DND-41 (cell line): ENCODE measurements around the gene EPS8L3.
"Not testable (repeated sequence)": the region's sequence is repeated elsewhere in the genome, so short reads cannot be mapped to it uniquely, and the experiment has no call there.

Source experiments
- ATAC-seq: fragments of 200-7000 bp; cut with Tn5 transposase; 3 replicates; pipeline ENCODE4 v1.9.1; 2021; ENCODE audit warnings: low read depth; ENCODE audit not compliant: insufficient read depth
- DNase-seq: peaks from one replicate; pipeline ENCODE4 v3.0.0-alpha.2; 2020
- H2AFZ ChIP-seq: 2 replicates; pipeline ENCODE4 v1.6.0; 2012; ENCODE audit warnings: low read depth, low read length
- H3K27ac ChIP-seq: 2 replicates; pipeline ENCODE4 v1.5.1; 2012; ENCODE audit warnings: low read length, inconsistent platforms
- H3K27me3 ChIP-seq: fragments of 200-600 bp; sonication (generic); 2 replicates; pipeline ENCODE4 v1.6.0; 2012; ENCODE audit warnings: low read length, mild to moderate bottlenecking, inconsistent platforms; ENCODE audit not compliant: insufficient read depth, poor library complexity
- H3K36me3 ChIP-seq: 2 replicates; pipeline ENCODE4 v1.5.1; 2012; ENCODE audit warnings: low read length, inconsistent platforms; ENCODE audit not compliant: insufficient read depth
- H3K4me1 ChIP-seq: 2 replicates; pipeline ENCODE4 v1.5.1; 2012; ENCODE audit warnings: mild to moderate bottlenecking, low read length; ENCODE audit not compliant: insufficient read depth
- H3K4me2 ChIP-seq: 2 replicates; pipeline ENCODE4 v1.6.0; 2012; ENCODE audit warnings: mild to moderate bottlenecking, moderate library complexity, low read length, inconsistent platforms; ENCODE audit not compliant: insufficient read depth
- H3K4me3 ChIP-seq, 2 experiments: fragments of 200-600 bp in 1 of 2; shearing (Covaris generic) in 1 of 2; 2 replicates each; pipeline ENCODE4 v1.5.1; 2012 to 2016; ENCODE audit warnings: inconsistent platforms in 2 of 2, low read length in 2 of 2, mild to moderate bottlenecking in 2 of 2, low read depth in 1 of 2, moderate library complexity in 1 of 2
- H3K79me2 ChIP-seq: 2 replicates; pipeline ENCODE4 v1.6.0; 2012; ENCODE audit warnings: low read length, inconsistent platforms; ENCODE audit not compliant: insufficient read depth
- H3K9ac ChIP-seq: 2 replicates; pipeline ENCODE4 v1.6.0; 2012; ENCODE audit warnings: low read depth, mild to moderate bottlenecking, inconsistent platforms, low read length, moderate library complexity
- H3K9me3 ChIP-seq: 2 replicates; pipeline ENCODE4 v1.5.1; 2012; ENCODE audit warnings: low read length, moderate library complexity, mild to moderate bottlenecking, inconsistent platforms; ENCODE audit not compliant: insufficient read depth, severe bottlenecking
- H4K20me1 ChIP-seq: 2 replicates; pipeline ENCODE4 v1.6.0; 2012; ENCODE audit warnings: low read length; ENCODE audit not compliant: insufficient read depth
- CTCF ChIP-seq: IDR thresholded peaks from 2 replicates; pipeline ENCODE4 v1.5.1; 2012; ENCODE audit warnings: borderline replicate concordance, low read length, moderate library complexity, mild to moderate bottlenecking; ENCODE audit not compliant: poor library complexity, severe bottlenecking; ENCODE audit errors: extremely low read depth
- EZH2 ChIP-seq: IDR thresholded peaks from 3 replicates; pipeline ENCODE4 v1.6.1; 2012; ENCODE audit warnings: borderline replicate concordance, low read depth, mild to moderate bottlenecking, moderate library complexity, low read length, inconsistent platforms; ENCODE audit not compliant: severe bottlenecking

The EPS8L3 gene

GRCh38 chr1:109750241-109750882 lies 13.4 kb downstream of the EPS8L3 start:
- Histone ChIP-seq H3K4me3 (no peak overlapping the region), H3K4me1 (no peaks in the 10 kb centered on the region), H3K9me3 (peaks cover 5% of the 10 kb centered on the region), H3K36me3 (no peaks in the 10 kb centered on the region), H4K20me1 (no peaks in the 10 kb centered on the region), H3K9ac (no peak overlapping the region), H3K4me2 (no peak overlapping the region), H3K27me3 (no peaks in the 10 kb centered on the region), H2AFZ (no peak overlapping the region), H3K27ac (no peak overlapping the region), H3K79me2 (no peaks in the 10 kb centered on the region)
- TF ChIP-seq CTCF (no peak), EZH2 (no peak)
- DNase-seq = no peak
- ATAC-seq = no peak

GRCh38 chr1:109749221-109749620 lies 14.5 kb downstream of the EPS8L3 start:
- Histone ChIP-seq H3K79me2 (no peaks in the 10 kb centered on the region), H3K27me3 (no peaks in the 10 kb centered on the region)
- ATAC-seq = no peak

GRCh38 chr1:109748311-109748710 lies 15.4 kb downstream of the EPS8L3 start:
- not testable (repeated sequence) for H3K4me3 ChIP-seq, H3K9me3 ChIP-seq, H2AFZ ChIP-seq, H3K36me3 ChIP-seq, H3K27me3 ChIP-seq, H3K4me1 ChIP-seq, DNase-seq, H3K9ac ChIP-seq, H3K4me2 ChIP-seq, H3K27ac ChIP-seq, ATAC-seq, H4K20me1 ChIP-seq, H3K79me2 ChIP-seq

More at GRCh38 chr1:109749221-109749620, 14.5 kb downstream of the EPS8L3 start:
- Histone ChIP-seq H3K4me2 (no peak overlapping the region), H3K4me1 (no peaks in the 10 kb centered on the region), H3K9me3 (peaks cover 5% of the 10 kb centered on the region), H2AFZ (no peak overlapping the region), H3K27ac (no peak overlapping the region), H3K4me3 (no peak overlapping the region), H3K36me3 (no peaks in the 10 kb centered on the region), H4K20me1 (no peaks in the 10 kb centered on the region), H3K9ac (no peak overlapping the region)
- no peak for DNase-seq
- TF ChIP-seq EZH2 (no peak), CTCF (no peak)

GRCh38 chr1:109740615-109741373 lies 22.9 kb downstream of the EPS8L3 start, which contains the start of gene GSTM3:
GSTM3 (minus strand) TSS chr1:109741038; CDS start chr1:109740287, 751 bp downstream.
- Histone ChIP-seq H3K4me1 (no peaks in the 10 kb centered on the region), H3K9me3 (no peaks in the 10 kb centered on the region), H2AFZ (no peak within 1 kb of the TSS), H3K79me2 (no peaks in the 10 kb centered on the region), H4K20me1 (no peaks in the 10 kb centered on the region), H3K4me2 (no peak within 1 kb of the TSS), H3K27me3 (peaks cover 8% of the 10 kb centered on the region), H3K27ac (no peak within 1 kb of the TSS), H3K4me3 (no peak within 1 kb of the TSS), H3K9ac (no peak within 1 kb of the TSS), H3K36me3 (no peaks in the 10 kb centered on the region)
- no peak for DNase-seq
- no peak for ATAC-seq
- TF ChIP-seq CTCF = no peak
- no peak for TF ChIP-seq EZH2
